Measurements from ENCODE around the gene NKX6-1.

NKX6-1 gene

DNA sequence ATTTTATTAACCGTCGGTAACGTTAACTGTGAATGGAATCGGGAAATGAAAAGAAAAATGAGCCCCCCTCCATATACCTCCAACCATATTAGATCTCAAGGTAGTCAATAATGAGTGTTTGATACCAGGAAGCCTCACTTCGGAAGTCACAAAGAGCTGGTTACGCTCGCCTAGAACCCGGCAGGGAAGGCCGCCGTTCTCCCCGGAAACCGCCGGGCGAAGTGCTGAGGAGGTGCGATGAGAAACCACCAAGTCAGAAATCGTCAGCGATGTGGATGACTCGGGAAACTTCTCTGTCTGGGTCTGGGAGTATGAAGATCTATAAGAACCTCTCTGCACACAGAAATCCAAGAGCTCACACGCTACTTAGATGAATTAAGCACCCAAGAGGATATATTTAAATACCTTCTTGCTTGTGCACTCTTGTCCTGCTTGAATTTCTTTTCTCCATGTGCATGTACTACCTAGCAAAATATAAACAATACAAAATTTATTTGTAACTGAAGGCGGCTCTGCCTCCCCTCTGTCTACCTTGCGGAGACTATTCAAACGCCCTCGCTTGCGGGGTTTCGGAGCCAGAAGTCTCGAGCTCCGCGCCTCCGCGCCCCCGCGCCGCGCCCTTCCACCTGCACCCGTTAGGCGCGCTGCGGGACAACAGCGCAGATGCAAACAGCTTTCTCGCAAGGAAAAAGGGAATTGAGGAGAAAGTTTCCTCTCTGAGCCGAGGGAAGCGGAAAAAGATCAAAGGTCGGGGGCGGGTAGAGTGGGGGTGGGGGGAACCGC is 17.8 kb downstream of the NKX6-1 start:
- Histone ChIP-seq H2BK15ac (replicated peaks; ENCODE audit: low read depth) (no peak overlapping the region), H4K8ac (ENCODE audit: low read depth, low read length) (no peak overlapping the region), H3K18ac (ENCODE audit: low read length) (no peak overlapping the region), H3K4me3 (ENCODE audit: low read length) (no peak overlapping the region), H3K27me3 (ENCODE audit: insufficient read depth, low read length, poor library complexity) (peaks cover 59% of the 10 kb centered on the region), H3K9ac (ENCODE audit: low read length) (no peak overlapping the region), H3K36me3 (ENCODE audit: control insufficient read depth, insufficient read depth, low read length) (no peaks in the 10 kb centered on the region), H3K79me2 (ENCODE audit: control insufficient read depth, insufficient read depth, low read length) (no peaks in the 10 kb centered on the region), H2AK5ac (ENCODE audit: low read length) (no peak overlapping the region), H4K5ac (ENCODE audit: low read length) (no peak overlapping the region), H3K56ac (ENCODE audit: low read length) (no peak overlapping the region), H3K4ac (ENCODE audit: low read depth, low read length) (no peak overlapping the region), H3K4me1 (ENCODE audit: control insufficient read depth, low read depth, low read length) (no peaks in the 10 kb centered on the region), H2BK120ac (ENCODE audit: low read depth, low read length) (no peak overlapping the region), H3K27ac (ENCODE audit: low read depth, low read length) (no peak overlapping the region), H3K4me2 (ENCODE audit: low read length) (no peak overlapping the region), H3K23ac (ENCODE audit: low read length) (no peak overlapping the region), H2BK5ac (ENCODE audit: low read length) (no peak overlapping the region), H3K79me1 (ENCODE audit: low read length) (no peaks in the 10 kb centered on the region)
- no CpG with 5 or more reads among the region's 45 CpGs for WGBS (ENCODE audit: extremely low coverage, insufficient coverage, low lambda C conversion rate)
- no peak for DNase-seq

DNA sequence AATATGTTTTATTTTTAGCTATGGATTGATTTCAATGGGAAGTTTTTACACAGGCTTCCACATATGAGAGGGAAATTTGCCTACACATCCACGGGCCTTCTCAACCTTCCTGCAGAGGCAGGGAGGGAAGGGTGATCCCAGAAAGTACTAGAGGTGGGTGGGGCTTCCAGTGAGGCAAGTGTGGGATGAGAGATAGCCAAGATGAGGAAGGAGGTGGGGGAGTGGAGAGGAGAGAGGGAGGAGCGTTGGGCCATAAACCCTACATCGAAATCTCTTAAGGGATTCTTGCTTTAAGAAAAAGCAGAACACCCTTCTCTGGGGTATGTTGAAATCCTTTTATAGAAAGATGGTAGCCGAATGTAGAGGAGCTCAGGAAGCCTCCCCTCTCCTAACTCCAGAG is 19.0 kb downstream of the NKX6-1 start:
- no peak overlapping the region for H3K27ac ChIP-seq (ENCODE audit: low read depth, low read length)
- no peak overlapping the region for H3K18ac ChIP-seq (ENCODE audit: low read length)
- H3K56ac ChIP-seq (ENCODE audit: low read length), result no peak overlapping the region
- H2BK5ac ChIP-seq (ENCODE audit: low read length), result no peak overlapping the region
- H2BK120ac ChIP-seq (ENCODE audit: low read depth, low read length), result no peak overlapping the region
- no peak overlapping the region for H3K4me2 ChIP-seq (ENCODE audit: low read length)
- no peak overlapping the region for H3K9ac ChIP-seq (ENCODE audit: low read length)
- H2BK15ac ChIP-seq (replicated peaks; ENCODE audit: low read depth), result no peak overlapping the region
- H3K23ac ChIP-seq (ENCODE audit: low read length), result no peak overlapping the region
- no peaks in the 10 kb centered on the region for H3K79me1 ChIP-seq (ENCODE audit: low read length)
- no CpG with 5 or more reads among the region's 4 CpGs for WGBS (ENCODE audit: extremely low coverage, insufficient coverage, low lambda C conversion rate)
- H3K4me3 ChIP-seq (ENCODE audit: low read length), result no peak overlapping the region
- no peaks in the 10 kb centered on the region for H3K79me2 ChIP-seq (ENCODE audit: control insufficient read depth, insufficient read depth, low read length)
- peaks cover 48% of the 10 kb centered on the region for H3K27me3 ChIP-seq (ENCODE audit: insufficient read depth, low read length, poor library complexity)
- H3K4ac ChIP-seq (ENCODE audit: low read depth, low read length), result no peak overlapping the region
- H3K36me3 ChIP-seq (ENCODE audit: control insufficient read depth, insufficient read depth, low read length), result no peaks in the 10 kb centered on the region
- no peaks in the 10 kb centered on the region for H3K4me1 ChIP-seq (ENCODE audit: control insufficient read depth, low read depth, low read length)
- H2AK5ac ChIP-seq (ENCODE audit: low read length), result no peak overlapping the region
- H4K5ac ChIP-seq (ENCODE audit: low read length), result no peak overlapping the region
- no peak overlapping the region for H4K8ac ChIP-seq (ENCODE audit: low read depth, low read length)
- no peak for DNase-seq

DNA sequence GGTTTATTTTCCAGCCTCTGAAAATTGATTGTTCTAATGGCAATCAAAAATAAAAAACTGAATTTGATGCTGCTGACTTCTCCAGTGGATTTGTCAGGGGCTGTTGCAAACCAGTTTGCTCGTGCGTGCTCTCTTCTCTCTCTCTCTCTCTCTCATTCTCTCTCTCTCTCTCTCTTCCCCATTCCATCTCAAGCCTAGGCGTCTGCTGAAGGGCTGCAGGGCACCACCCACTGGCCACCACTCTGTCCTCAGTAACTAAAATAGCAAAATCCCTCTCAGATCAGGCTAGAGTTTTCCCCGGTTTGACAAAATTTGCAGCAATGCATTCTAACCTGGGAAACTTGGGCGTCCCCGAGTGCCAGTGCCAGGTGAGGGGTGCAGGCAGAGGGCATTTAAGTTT is 19.4 kb downstream of the NKX6-1 start:
- Histone ChIP-seq H2BK5ac (ENCODE audit: low read length) (no peak overlapping the region), H3K4me1 (ENCODE audit: control insufficient read depth, low read depth, low read length) (no peaks in the 10 kb centered on the region), H2BK15ac (replicated peaks; ENCODE audit: low read depth) (no peak overlapping the region), H3K56ac (ENCODE audit: low read length) (no peak overlapping the region), H4K8ac (ENCODE audit: low read depth, low read length) (no peak overlapping the region), H3K79me2 (ENCODE audit: control insufficient read depth, insufficient read depth, low read length) (no peaks in the 10 kb centered on the region), H3K27ac (ENCODE audit: low read depth, low read length) (no peak overlapping the region), H4K5ac (ENCODE audit: low read length) (no peak overlapping the region), H2BK120ac (ENCODE audit: low read depth, low read length) (no peak overlapping the region), H3K4ac (ENCODE audit: low read depth, low read length) (no peak overlapping the region), H3K4me2 (ENCODE audit: low read length) (no peak overlapping the region), H3K79me1 (ENCODE audit: low read length) (no peaks in the 10 kb centered on the region), H3K23ac (ENCODE audit: low read length) (no peak overlapping the region), H3K36me3 (ENCODE audit: control insufficient read depth, insufficient read depth, low read length) (no peaks in the 10 kb centered on the region), H3K27me3 (ENCODE audit: insufficient read depth, low read length, poor library complexity) (peaks cover 44% of the 10 kb centered on the region), H3K4me3 (ENCODE audit: low read length) (no peak overlapping the region), H3K18ac (ENCODE audit: low read length) (no peak overlapping the region), H2AK5ac (ENCODE audit: low read length) (no peak overlapping the region), H3K9ac (ENCODE audit: low read length) (no peak overlapping the region)
- no CpG with 5 or more reads among the region's 6 CpGs for WGBS (ENCODE audit: extremely low coverage, insufficient coverage, low lambda C conversion rate)
- peak; percentile 65 for DNase-seq

DNA sequence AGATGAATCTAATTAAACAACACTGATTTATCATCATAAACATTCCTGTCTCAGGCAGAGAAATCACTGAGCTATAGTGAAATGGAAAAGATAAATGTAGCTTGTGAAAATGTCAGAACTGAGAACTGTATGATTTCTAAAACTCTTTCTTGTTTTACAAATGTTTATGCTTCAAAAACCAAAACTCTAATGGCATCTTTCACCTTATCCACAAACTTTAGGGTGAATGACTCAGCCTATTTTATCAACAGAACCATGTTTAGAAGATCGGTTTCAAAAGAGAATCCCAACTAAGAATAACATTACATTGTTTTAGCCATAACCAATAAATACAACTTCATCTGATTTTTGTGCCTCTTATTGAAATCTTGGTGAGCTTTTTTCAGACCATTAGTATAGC is 21.4 kb downstream of the NKX6-1 start:
- no CpG with 5 or more reads among the region's 1 CpG for WGBS (ENCODE audit: extremely low coverage, insufficient coverage, low lambda C conversion rate)
- DNase-seq, result no peak
- Histone ChIP-seq H3K36me3 (ENCODE audit: control insufficient read depth, insufficient read depth, low read length) (no peaks in the 10 kb centered on the region), H3K4me2 (ENCODE audit: low read length) (no peak overlapping the region), H3K4me1 (ENCODE audit: control insufficient read depth, low read depth, low read length) (no peaks in the 10 kb centered on the region), H4K5ac (ENCODE audit: low read length) (no peak overlapping the region), H3K27me3 (ENCODE audit: insufficient read depth, low read length, poor library complexity) (peaks cover 27% of the 10 kb centered on the region), H3K79me2 (ENCODE audit: control insufficient read depth, insufficient read depth, low read length) (no peaks in the 10 kb centered on the region), H2AK5ac (ENCODE audit: low read length) (no peak overlapping the region), H3K56ac (ENCODE audit: low read length) (no peak overlapping the region), H3K4ac (ENCODE audit: low read depth, low read length) (no peak overlapping the region), H3K79me1 (ENCODE audit: low read length) (no peaks in the 10 kb centered on the region), H2BK120ac (ENCODE audit: low read depth, low read length) (no peak overlapping the region), H2BK5ac (ENCODE audit: low read length) (no peak overlapping the region), H2BK15ac (replicated peaks; ENCODE audit: low read depth) (no peak overlapping the region), H3K27ac (ENCODE audit: low read depth, low read length) (no peak overlapping the region), H3K18ac (ENCODE audit: low read length) (no peak overlapping the region), H3K23ac (ENCODE audit: low read length) (no peak overlapping the region), H4K8ac (ENCODE audit: low read depth, low read length) (no peak overlapping the region), H3K9ac (ENCODE audit: low read length) (no peak overlapping the region), H3K4me3 (ENCODE audit: low read length) (no peak overlapping the region)

DNA sequence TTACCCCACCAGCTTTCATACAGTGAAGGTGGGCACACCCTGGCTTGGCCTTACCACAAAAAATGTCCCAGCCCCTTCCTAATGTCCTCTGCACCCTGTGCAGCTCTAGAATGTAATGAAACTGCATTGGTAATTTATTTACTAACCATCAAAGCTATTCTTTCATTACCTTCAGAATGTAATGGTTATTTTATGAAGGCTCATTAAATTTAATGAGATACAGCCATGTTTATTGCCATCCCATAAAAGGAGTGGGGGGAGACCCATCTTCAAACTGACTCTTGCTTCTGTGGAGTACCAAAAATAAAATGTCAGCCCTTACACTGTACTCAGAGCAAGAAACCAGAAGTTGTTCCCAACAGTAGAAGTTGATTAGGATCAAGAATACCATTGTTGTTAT is 25.0 kb downstream of the NKX6-1 start:
- H3K36me3 ChIP-seq (ENCODE audit: control insufficient read depth, insufficient read depth, low read length), result no peaks in the 10 kb centered on the region
- no peak overlapping the region for H3K4ac ChIP-seq (ENCODE audit: low read depth, low read length)
- H3K79me1 ChIP-seq (ENCODE audit: low read length), result no peaks in the 10 kb centered on the region
- H3K18ac ChIP-seq (ENCODE audit: low read length), result no peak overlapping the region
- H2AK5ac ChIP-seq (ENCODE audit: low read length), result no peak overlapping the region
- no peak overlapping the region for H3K23ac ChIP-seq (ENCODE audit: low read length)
- H3K4me2 ChIP-seq (ENCODE audit: low read length), result no peak overlapping the region
- H4K8ac ChIP-seq (ENCODE audit: low read depth, low read length), result no peak overlapping the region
- H3K27me3 ChIP-seq (ENCODE audit: insufficient read depth, low read length, poor library complexity), result peaks cover 1% of the 10 kb centered on the region
- no peak overlapping the region for H2BK5ac ChIP-seq (ENCODE audit: low read length)
- no peak overlapping the region for H2BK120ac ChIP-seq (ENCODE audit: low read depth, low read length)
- H3K4me1 ChIP-seq (ENCODE audit: control insufficient read depth, low read depth, low read length), result no peaks in the 10 kb centered on the region
- H3K9ac ChIP-seq (ENCODE audit: low read length), result no peak overlapping the region
- no peak for DNase-seq
- no peaks in the 10 kb centered on the region for H3K79me2 ChIP-seq (ENCODE audit: control insufficient read depth, insufficient read depth, low read length)
- no peak overlapping the region for H3K27ac ChIP-seq (ENCODE audit: low read depth, low read length)
- H3K4me3 ChIP-seq (ENCODE audit: low read length), result no peak overlapping the region
- H3K56ac ChIP-seq (ENCODE audit: low read length), result no peak overlapping the region
- H4K5ac ChIP-seq (ENCODE audit: low read length), result no peak overlapping the region
- H2BK15ac ChIP-seq (replicated peaks; ENCODE audit: low read depth), result no peak overlapping the region

DNA sequence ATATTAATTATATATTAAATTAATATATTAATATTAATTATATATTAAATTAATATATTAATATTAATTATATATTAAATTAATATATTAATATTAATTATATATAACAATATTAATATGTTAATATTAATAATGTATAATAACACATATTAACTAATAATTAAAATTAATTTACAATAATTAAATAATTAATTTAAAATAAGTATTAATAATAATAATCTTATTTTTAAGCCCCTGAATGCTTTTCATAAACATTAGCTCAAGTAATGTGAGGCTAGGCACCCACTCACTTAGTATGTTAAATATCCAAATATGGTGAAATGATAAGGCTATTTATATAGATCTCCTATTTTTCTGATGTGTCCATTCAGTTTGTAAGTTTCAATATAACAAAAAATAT is 26.9 kb downstream of the NKX6-1 start:
- H3K27ac ChIP-seq (ENCODE audit: low read depth, low read length), result no peak overlapping the region
- H3K4me3 ChIP-seq (ENCODE audit: low read length), result no peak overlapping the region
- no peak overlapping the region for H2BK5ac ChIP-seq (ENCODE audit: low read length)
- no peak overlapping the region for H3K4me2 ChIP-seq (ENCODE audit: low read length)
- H4K8ac ChIP-seq (ENCODE audit: low read depth, low read length), result no peak overlapping the region
- H3K27me3 ChIP-seq (ENCODE audit: insufficient read depth, low read length, poor library complexity), result no peaks in the 10 kb centered on the region
- no peak overlapping the region for H3K56ac ChIP-seq (ENCODE audit: low read length)
- H3K36me3 ChIP-seq (ENCODE audit: control insufficient read depth, insufficient read depth, low read length), result no peaks in the 10 kb centered on the region
- no peak overlapping the region for H3K23ac ChIP-seq (ENCODE audit: low read length)
- H4K5ac ChIP-seq (ENCODE audit: low read length), result no peak overlapping the region
- no peak overlapping the region for H3K4ac ChIP-seq (ENCODE audit: low read depth, low read length)
- no peak overlapping the region for H3K18ac ChIP-seq (ENCODE audit: low read length)
- no peak overlapping the region for H2BK15ac ChIP-seq (replicated peaks; ENCODE audit: low read depth)
- H2AK5ac ChIP-seq (ENCODE audit: low read length), result no peak overlapping the region
- H3K4me1 ChIP-seq (ENCODE audit: control insufficient read depth, low read depth, low read length), result peaks cover 2% of the 10 kb centered on the region
- H3K79me1 ChIP-seq (ENCODE audit: low read length), result no peaks in the 10 kb centered on the region
- DNase-seq, result no peak
- H3K79me2 ChIP-seq (ENCODE audit: control insufficient read depth, insufficient read depth, low read length), result no peaks in the 10 kb centered on the region
- no peak overlapping the region for H3K9ac ChIP-seq (ENCODE audit: low read length)
- H2BK120ac ChIP-seq (ENCODE audit: low read depth, low read length), result no peak overlapping the region

All from mesendoderm (in vitro differentiated cells).